Upper lobe of left lung (tissue), 4 donors: Measurements from ENCODE around the gene AKT2.

Experiments used
- POLR2A ChIP-seq, 4 donors: fragments of 450-650 bp; IDR thresholded peaks; one replicate each; pipeline ENCODE4 v1.5.1; 2016 to 2017; ENCODE audit warnings: antibody characterized with exemption in 4 of 4, mild to moderate bottlenecking in 2 of 4
- POLR2AphosphoS5 ChIP-seq, 2 donors: sonication (generic); formaldehyde crosslinking; IDR thresholded peaks; one replicate each; pipeline ENCODE4 v1.5.1; 2017; ENCODE audit warnings: antibody characterized with exemption in 2 of 2
- TF ChIP-seq, protein P1 (sequence below), 6 experiments: fragments of 450-650 bp in 4 of 6; fragments of 200-600 bp in 2 of 6; sonication (generic) in 2 of 6; IDR thresholded peaks; one replicate each; pipeline ENCODE4 v1.5.1; 2016 to 2019; ENCODE audit warnings: antibody characterized with exemption in 6 of 6

DNA sequence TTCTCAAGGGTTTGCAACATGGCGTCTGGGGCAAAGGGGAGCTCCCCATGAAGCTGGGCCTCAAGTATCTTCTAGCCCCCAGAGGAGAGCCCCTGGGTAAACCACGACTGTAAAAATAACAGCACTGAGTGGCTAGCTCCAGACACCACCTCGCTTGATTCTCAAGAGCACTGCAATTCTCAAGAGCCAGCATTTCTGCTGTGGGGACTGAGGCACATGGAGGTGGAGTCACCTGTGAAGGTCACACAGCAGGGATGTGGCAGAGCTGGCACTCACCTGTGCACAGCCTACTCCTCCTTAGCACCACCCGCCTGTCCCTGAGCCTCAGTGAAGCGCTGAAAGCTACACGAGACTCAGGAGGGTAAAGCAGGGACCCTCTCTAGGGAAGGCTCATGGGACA, 38.0 kb downstream of the AKT2 start:
- TF ChIP-seq, protein P1, sequence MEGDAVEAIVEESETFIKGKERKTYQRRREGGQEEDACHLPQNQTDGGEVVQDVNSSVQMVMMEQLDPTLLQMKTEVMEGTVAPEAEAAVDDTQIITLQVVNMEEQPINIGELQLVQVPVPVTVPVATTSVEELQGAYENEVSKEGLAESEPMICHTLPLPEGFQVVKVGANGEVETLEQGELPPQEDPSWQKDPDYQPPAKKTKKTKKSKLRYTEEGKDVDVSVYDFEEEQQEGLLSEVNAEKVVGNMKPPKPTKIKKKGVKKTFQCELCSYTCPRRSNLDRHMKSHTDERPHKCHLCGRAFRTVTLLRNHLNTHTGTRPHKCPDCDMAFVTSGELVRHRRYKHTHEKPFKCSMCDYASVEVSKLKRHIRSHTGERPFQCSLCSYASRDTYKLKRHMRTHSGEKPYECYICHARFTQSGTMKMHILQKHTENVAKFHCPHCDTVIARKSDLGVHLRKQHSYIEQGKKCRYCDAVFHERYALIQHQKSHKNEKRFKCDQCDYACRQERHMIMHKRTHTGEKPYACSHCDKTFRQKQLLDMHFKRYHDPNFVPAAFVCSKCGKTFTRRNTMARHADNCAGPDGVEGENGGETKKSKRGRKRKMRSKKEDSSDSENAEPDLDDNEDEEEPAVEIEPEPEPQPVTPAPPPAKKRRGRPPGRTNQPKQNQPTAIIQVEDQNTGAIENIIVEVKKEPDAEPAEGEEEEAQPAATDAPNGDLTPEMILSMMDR (IDR thresholded peaks at IDR 0.05) = no peak
- TF ChIP-seq POLR2AphosphoS5 (IDR thresholded peaks at IDR 0.05) (no peak), POLR2A (IDR thresholded peaks at IDR 0.05) (no peak)
